Progenitor cell of endocrine pancreas (in vitro differentiated cells): ENCODE data around the gene SLC38A10. TPM values are rescaled to one million over a fixed set of nuclear protein-coding genes. Genes with fewer than 3 reads are reported as not detected.

ENCODE experiments used
- DNase-seq: peaks from one replicate; pipeline ENCODE4 v3.0.0; 2021; ENCODE audit warnings: low spot score; ENCODE audit not compliant: unreplicated experiment
- H3K27ac Mint-ChIP-seq: 2 replicates; pipeline ENCODE4 v1.8.0; 2021; ENCODE audit warnings: mild to moderate bottlenecking, moderate library complexity, mixed read lengths
- H3K27me3 Mint-ChIP-seq: 2 replicates; pipeline ENCODE4 v1.8.0; 2021; ENCODE audit warnings: mixed read lengths
- H3K36me3 Mint-ChIP-seq: 2 replicates; pipeline ENCODE4 v1.8.0; 2022; ENCODE audit warnings: mixed read lengths; ENCODE audit not compliant: insufficient read depth
- H3K4me1 Mint-ChIP-seq: 2 replicates; pipeline ENCODE4 v1.8.0; 2021; ENCODE audit warnings: low read depth, mixed read lengths
- H3K4me3 Mint-ChIP-seq: 2 replicates; pipeline ENCODE4 v1.8.0; 2021; ENCODE audit warnings: low read depth, mild to moderate bottlenecking, moderate library complexity, mixed read lengths
- H3K9me3 Mint-ChIP-seq: 2 replicates; pipeline ENCODE4 v1.8.0; 2021; ENCODE audit warnings: low read depth, mixed read lengths
- total RNA-seq: library from RNA; stranded (reverse); gene quantifications from 2 replicates; pipeline ENCODE4 v1.2.1, GENCODE V29; 2021
- TF ChIP-seq, protein P1 (sequence below): fragments of 200-600 bp; sonication (generic); IDR thresholded peaks from one replicate; pipeline ENCODE4 v1.5.0; 2021; ENCODE audit warnings: antibody characterized with exemption, mild to moderate bottlenecking; ENCODE audit not compliant: unreplicated experiment

The SLC38A10 gene
- total RNA-seq, 1 donor from 2014 or later = 130 TPM

DNA sequence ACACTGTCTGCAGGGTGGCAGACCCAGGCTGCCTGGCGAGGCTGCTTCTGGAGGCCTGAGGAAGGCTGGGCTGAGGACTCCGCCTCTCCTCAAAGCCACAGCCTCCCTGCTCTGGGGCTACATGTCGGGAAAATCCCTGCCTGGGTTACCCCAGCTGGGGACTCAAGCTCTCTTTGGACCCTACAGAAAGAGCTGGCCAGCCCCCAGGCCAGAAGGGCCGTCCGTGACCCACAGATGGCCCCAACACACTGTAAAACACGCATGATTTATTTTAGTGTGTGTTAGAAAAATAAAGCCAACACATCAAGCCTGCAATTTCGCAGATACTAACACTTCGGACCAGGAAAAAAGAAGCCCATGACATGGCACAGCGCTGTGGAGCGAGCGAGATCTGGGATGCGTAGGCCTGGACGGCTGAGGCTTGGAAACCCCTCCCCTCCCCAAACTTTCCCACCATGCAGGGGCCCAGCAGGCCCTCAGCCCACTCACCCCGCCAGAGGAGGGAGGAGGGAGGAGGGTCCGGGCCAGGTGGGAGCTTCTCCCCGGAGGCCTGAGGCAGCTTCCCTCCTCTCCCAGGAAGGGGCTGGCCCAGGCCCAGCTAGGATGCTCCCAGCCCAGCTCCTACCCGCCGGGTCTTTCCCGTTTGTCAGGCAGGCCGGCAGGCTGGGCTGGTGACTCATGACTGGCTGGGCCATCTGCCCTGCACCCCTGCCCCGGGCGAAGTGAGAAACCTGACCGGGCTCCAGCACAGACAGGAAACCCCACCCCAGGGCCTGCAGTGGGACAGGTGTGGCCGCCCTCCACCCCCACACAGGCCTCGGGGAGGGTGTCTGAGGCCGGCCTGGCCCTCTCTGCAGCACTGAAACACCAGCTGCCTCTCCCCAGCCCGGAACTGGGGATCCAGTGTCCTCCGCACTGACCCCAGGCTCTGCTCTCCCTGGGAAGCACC, 34.1 kb upstream of the SLC38A10 start:
- no peak for DNase-seq
- Mint-ChIP-seq H3K4me3 (no peak overlapping the region), H3K27me3 (peaks cover 4% of the 10 kb centered on the region), H3K27ac (peak overlapping the region; percentile 85), H3K4me1 (peaks cover 36% of the 10 kb centered on the region), H3K36me3 (no peaks in the 10 kb centered on the region), H3K9me3 (no peaks in the 10 kb centered on the region)
- TF ChIP-seq, protein P1, sequence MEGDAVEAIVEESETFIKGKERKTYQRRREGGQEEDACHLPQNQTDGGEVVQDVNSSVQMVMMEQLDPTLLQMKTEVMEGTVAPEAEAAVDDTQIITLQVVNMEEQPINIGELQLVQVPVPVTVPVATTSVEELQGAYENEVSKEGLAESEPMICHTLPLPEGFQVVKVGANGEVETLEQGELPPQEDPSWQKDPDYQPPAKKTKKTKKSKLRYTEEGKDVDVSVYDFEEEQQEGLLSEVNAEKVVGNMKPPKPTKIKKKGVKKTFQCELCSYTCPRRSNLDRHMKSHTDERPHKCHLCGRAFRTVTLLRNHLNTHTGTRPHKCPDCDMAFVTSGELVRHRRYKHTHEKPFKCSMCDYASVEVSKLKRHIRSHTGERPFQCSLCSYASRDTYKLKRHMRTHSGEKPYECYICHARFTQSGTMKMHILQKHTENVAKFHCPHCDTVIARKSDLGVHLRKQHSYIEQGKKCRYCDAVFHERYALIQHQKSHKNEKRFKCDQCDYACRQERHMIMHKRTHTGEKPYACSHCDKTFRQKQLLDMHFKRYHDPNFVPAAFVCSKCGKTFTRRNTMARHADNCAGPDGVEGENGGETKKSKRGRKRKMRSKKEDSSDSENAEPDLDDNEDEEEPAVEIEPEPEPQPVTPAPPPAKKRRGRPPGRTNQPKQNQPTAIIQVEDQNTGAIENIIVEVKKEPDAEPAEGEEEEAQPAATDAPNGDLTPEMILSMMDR = no peak

- peaks cover 4% of the 10 kb centered on the region for H3K27me3 Mint-ChIP-seq
- H3K4me1 Mint-ChIP-seq = peaks cover 31% of the 10 kb centered on the region
- no peak for DNase-seq
- no peak overlapping the region for H3K4me3 Mint-ChIP-seq
- H3K9me3 Mint-ChIP-seq = no peaks in the 10 kb centered on the region
- TF ChIP-seq, protein P1 = no peak
- H3K27ac Mint-ChIP-seq = no peak overlapping the region
- H3K36me3 Mint-ChIP-seq = no peaks in the 10 kb centered on the region
Measured at GRCh38 chr17:81328489-81328888, 33.4 kb upstream of the SLC38A10 start.

DNA sequence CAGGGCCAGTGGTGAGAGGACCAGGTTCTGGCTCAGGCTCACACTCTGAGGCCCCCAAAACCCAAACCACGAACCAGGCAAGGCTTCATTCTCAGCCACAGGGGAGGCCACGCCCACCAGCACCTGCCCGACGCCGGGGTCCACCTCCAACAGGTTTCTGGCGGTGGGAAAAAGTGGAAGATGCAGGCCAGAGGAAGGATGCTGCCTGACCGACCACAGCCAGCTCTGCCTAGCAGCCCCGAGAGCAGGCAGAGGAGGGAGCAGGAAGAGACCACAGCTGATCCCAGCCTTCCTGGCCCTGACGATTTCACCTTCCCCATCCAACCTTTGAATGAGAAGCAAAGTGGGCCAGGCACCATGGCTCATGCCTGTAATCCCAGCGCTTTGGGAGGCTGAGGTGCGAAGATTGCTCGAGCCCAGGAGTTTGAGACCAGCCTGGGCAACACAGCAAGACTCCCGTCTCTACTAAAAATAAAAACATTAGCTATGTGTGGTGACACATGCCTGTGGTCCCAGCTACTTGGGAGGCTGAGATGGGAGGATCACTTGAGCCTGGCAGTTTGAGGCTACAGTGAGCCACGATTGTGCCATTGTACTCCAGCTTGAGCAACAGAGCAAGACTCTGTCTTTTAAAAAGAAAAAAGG, 30.7 kb upstream of the SLC38A10 start:
- H3K27ac Mint-ChIP-seq = no peak overlapping the region
- H3K4me1 Mint-ChIP-seq = peaks cover 18% of the 10 kb centered on the region
- H3K4me3 Mint-ChIP-seq = no peak overlapping the region
- DNase-seq = no peak
- no peaks in the 10 kb centered on the region for H3K27me3 Mint-ChIP-seq
- TF ChIP-seq, protein P1 = no peak
- H3K36me3 Mint-ChIP-seq = no peaks in the 10 kb centered on the region
- no peaks in the 10 kb centered on the region for H3K9me3 Mint-ChIP-seq

GRCh38 chr17:81324851-81325713, 30.0 kb upstream of the SLC38A10 start:
- H3K27me3 Mint-ChIP-seq = no peaks in the 10 kb centered on the region
- H3K9me3 Mint-ChIP-seq = no peaks in the 10 kb centered on the region
- TF ChIP-seq, protein P1 = no peak
- DNase-seq = no peak
- no peak overlapping the region for H3K4me3 Mint-ChIP-seq
- H3K36me3 Mint-ChIP-seq = no peaks in the 10 kb centered on the region
- no peak overlapping the region for H3K27ac Mint-ChIP-seq
- peaks cover 11% of the 10 kb centered on the region for H3K4me1 Mint-ChIP-seq
